ENCODE results near the gene KCNIP2.

DNA sequence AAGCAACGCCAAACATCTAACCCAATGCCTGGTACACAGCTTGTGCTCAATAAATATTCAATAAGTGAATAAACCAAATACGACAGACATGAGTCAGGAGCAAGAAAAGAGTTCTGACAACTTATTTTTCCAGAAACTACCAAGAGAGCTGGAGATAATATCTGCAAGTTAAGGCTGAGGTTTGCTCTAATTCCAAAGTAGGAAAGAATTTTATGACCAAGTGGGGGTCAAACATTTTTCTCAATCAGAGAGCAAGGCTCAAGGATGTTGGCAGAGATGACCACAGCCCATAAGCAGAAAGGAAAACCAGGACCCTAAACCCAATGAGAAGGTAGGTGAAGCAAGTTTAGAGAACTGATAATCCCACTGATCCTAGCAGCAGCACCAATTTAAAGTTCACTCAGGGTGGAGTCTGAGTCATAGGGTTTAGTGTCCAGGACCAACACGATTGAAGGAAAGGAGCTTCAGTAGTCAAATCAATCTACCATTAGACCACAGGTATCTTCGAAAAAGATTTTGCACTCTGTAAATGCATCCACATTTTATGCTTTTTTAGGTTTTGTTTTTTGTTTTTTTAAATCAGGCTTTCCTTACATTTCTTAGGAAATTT lies 49.3 kb upstream of the KCNIP2 start:
- TF ChIP-seq ZNF274 (IDR thresholded peaks at IDR 0.05; ENCODE audit: low read depth, low read length): no peak
- no peak for TF ChIP-seq YY1 (IDR thresholded peaks at IDR 0.05; ENCODE audit: insufficient read depth, insufficient read length)
- TF ChIP-seq SUZ12 (IDR thresholded peaks at IDR 0.05; ENCODE audit: extremely low read depth, insufficient read depth, insufficient read length): no peak
